Activated CD4-positive, alpha-beta T cell treated with anti-CD3 and anti-CD28 coated beads for 48 hours (primary cell): ENCODE results near the gene NASP.

ENCODE experiments used
- DNase-seq: peaks from one replicate; pipeline ENCODE4 v3.0.0-alpha.2; 2020

Gene NASP

DNA sequence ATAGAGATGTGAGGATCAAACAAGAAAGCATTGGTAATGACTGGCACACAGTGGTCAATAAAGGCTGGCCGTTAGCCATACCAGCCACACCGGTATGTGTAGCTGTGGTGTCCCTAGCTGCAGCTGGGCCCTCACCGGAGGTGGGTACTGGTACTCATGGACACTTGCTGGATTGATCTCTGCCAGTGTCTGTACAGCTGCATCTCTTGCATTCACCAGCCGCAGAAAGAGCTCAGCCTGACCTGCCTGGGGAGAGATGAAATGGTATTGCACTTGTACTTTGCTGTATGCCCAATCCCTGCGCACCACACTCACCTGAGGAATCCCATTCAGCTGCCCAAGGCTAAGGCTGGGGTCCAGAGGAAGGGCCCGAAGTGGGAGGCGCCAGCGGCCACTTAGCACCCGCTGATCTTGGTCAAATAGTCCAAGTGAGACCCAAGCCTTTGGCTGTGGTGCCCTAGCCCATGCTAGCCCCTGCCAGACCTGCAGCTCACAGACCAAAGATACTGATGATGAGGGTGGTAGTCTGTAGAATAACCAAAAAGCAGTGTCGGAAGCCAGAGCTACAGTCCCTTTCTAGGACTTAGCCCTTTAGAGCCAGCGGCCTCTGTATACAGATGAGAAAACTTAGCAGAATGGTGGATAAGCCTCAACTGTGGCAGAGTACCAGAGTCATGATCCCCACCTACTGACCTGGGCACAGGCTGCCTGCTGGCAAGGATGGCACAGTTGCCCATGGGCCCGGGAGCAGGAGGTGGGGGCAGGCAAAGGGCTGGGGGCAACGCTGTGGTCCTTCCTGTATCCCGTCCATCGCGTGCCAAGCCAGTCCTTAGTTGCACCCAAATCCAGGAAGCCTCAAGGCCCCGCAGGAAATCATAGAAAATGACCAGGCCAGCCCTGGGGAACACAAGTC, 37.0 kb downstream of the NASP start:
- no peak for DNase-seq

- DNase-seq = no peak
Observed at GRCh38 chr1:45621501-45621836, 37.6 kb downstream of the NASP start.

GRCh38 chr1:45621895-45622523, 38.2 kb downstream of the NASP start:
- DNase-seq = no peak

- DNase-seq = no peak
Observed at GRCh38 chr1:45622524-45623394, 38.9 kb downstream of the NASP start.

DNA sequence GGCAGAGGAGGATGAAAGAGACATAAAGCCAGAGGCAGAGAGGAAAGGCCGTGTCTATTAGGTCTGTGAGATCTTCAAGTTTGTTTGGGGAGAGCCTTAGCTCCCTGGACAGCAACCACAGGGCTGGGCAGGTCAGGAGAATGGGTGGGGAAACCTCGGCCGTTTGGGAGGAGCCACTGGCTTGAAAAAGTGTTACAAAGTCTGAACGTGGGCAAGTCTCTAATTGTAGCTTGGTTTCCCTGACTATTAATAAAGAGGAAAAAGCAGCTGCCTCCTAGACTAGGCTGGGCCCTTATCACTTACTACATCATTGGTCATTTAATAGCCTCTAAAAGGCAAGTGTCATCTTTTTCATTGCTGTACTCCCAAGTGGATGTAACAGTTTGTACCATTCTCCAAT, 40.1 kb downstream of the NASP start, which contains the start of gene CCDC17:
Gene CCDC17, minus strand, starts transcription at position 83 of the 400 bp plus-strand sequence. CDS start 145 bp downstream, outside the sequence.
- no peak for DNase-seq

- no peak for DNase-seq
Observed at GRCh38 chr1:45629035-45629434, 45.2 kb downstream of the NASP start.

DNA sequence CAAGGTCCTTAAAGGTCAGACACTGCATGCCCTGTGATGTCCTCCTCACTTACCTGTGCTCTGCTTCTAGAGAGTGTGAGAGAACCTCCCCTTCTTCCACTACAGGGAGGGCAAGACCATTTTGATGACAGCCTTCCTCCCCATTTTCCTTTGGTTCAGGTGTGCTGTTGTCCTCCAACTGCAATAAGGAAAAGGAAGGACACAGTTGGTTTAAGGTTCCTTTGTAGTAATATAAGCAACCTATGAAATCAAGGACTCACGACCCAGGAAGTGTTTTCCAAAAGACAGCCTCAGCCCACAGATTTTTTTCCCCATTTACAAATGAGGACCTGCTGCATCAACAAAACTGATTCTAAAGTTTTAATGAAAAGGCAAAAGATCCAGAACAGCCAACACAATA, 46.6 kb downstream of the NASP start:
- DNase-seq = no peak

DNA sequence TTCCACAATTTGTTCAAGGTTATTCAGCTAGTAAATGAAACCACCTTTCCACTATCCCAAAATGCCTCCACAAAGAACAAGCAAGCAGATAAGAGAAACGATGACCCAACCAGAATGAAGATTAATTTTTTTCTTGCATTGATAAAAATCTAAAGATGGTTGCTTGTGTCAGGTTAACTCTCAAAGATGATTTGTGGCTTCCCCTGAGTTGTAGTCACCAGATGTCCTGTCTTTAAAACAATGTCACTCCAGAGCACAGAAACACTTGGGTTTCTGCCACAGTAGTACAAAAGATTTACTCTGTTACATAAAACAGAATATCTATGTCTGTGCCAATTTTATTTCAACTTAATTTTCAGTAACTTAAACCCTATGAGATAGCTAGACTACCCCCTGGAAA, 51.4 kb downstream of the NASP start:
- DNase-seq = no peak

DNA sequence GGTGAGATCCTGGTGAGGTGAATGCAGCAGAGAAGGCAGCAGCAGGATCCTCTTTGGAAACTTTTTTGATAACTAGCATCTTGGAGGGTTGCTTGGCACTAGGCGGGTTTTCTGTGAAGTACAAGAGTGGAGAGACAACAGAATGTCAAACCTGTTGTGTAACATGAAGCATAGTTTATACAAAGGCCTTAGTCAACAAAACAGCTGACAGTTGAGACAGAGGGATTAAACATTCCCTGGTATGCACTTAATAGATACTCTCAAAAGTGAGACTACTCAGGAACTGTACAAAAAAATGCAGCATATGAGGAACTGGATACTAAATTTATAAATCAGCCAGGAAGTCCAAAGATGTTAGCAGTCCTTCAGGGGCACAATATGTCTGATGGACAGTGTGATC, 56.5 kb downstream of the NASP start:
- no peak for DNase-seq

- DNase-seq = no peak
Observed at GRCh38 chr1:45643321-45643720, 59.5 kb downstream of the NASP start.

DNA sequence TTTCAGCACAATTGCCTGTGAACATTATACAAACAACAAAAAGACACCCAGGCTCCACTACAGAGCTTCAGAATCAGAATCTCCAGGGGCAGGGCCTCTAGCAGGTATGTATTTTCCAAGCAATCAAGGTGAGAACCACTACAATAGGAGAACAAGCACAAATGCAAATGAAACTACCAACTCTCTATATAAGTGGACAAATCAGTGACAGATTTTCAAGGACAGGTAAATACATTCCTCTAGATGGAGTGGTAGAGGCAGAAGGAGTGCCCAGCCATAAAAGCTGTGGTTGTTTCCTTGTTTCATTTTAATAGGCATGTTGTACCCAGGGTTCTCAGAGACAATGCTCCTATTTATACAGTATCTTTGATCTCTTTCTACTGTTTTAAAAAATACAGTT, 60.1 kb downstream of the NASP start:
- DNase-seq = no peak

DNA sequence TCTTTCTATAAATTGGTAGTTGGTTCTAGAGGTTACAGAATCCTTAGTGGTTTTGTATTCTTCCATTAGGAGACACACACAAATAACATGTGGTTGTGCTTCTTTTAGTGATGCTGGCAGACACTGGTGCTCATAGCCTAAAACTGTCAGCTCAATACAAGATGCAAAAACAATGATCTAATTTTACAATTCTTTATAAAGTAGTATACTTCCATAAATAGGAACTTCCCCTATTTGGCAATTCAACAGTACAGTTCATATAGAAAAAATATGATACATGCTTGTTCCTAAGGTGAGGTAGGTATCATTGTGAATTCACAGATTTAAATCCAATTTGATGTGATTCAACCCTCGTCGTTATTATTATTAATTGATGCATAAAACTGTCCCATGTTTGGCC, 60.8 kb downstream of the NASP start:
- no peak for DNase-seq

GRCh38 chr1:45647248-45648021, 63.6 kb downstream of the NASP start:
- DNase-seq = no peak

GRCh38 chr1:45654540-45655280, 70.9 kb downstream of the NASP start:
- DNase-seq = peak; percentile 15

DNA sequence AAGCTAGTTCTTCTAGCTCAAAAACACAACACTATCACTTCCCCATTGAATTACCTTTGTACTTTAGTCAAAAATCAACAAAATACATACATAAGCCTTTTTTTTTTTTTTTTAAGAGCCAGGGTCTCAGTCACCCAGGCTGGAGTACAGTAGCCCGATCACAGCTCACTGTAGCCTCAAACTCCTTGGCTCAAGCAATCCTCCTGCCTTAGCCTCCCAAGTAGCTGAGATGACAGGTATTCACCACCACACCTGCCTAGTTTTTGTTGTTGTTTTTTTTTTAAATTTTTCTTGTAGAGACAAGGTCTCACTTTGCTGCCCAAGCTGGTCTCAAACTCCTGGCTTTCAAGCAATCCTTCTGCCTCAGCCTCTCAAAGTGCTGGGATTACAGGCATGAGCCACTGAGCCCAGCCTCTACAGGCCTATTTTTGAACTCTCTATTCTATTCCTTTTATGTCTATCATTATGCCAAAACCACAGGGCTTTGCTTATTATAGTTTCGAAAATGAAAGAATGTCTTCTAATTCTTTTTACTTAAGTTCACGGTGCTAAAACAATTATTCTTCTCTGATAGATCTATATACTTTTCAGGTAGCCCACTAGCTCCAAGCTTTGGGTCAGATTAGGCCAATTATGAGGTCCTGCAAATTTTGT, 72.9 kb downstream of the NASP start:
- no peak for DNase-seq

DNA sequence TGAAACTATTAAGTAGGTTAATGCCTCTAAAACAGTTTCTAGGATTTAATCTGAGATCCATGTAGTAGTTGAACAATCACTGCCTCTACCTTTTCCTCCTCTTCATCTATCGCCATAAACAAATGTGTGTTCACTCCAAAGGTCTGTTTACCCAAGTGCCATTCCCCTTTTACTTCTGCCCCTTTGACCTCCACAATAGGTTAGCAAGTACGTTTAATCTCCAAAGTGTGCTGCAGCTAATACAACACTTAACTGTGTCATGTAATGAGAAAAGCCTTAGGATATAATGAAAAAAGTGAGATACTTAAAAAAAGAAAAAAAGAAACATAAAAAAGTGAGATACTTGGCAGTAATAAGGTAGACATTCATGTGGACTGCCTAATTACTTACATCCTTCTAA, 74.3 kb downstream of the NASP start:
- no peak for DNase-seq

- DNase-seq = no peak
Observed at GRCh38 chr1:45659222-45659621, 75.4 kb downstream of the NASP start.

- no peak for DNase-seq
Observed at GRCh38 chr1:45660336-45660735, 76.5 kb downstream of the NASP start.

DNA sequence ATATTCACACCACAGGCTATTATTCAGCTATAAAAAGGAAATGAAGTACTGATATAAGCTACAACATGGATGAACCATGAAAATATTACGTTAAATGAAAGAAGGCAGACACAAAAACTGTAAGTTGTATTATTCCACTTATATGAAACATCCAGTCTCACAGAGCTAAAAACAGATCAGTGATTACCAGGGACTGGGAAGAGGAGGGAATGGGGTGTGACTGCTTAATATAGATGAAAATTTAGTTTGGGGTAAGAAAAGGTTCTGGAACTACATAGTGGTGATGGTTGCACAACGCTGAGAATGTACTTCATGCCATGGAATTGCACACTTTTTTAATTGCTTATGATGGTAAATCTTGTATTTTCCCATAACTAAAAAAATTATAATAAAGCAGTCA, 83.0 kb downstream of the NASP start:
- DNase-seq = no peak

GRCh38 chr1:45667321-45668111, 83.7 kb downstream of the NASP start:
- no peak for DNase-seq
